Adrenal gland (tissue), 12 donors: ENCODE results near the gene SOX9. TPM values are rescaled to one million over a fixed set of nuclear protein-coding genes. Genes with fewer than 3 reads are reported as not detected.

Experiments
- DNase-seq, 7 donors: peaks; one replicate each; pipeline ENCODE4 v3.0.0-alpha.2; 2019 to 2020
- H3K27ac ChIP-seq, 5 donors: fragments of 200-600 bp; sonication (generic) in 4 of 5; 1 replicate in 3 of 5; 2 replicates in 2 of 5; pipeline versions ENCODE4 v1.5.1 to v1.8.0; 2016 to 2020; ENCODE audit warnings: mild to moderate bottlenecking in 1 of 5
- H3K27me3 ChIP-seq: fragments of 200-600 bp; 2 replicates; pipeline ENCODE4 v1.8.0; 2021
- H3K36me3 ChIP-seq, 2 donors: fragments of 200-600 bp; replicated peaks in 1 of 2; 1 replicate in 1 of 2; 2 replicates in 1 of 2; pipeline versions ENCODE4 v1.5.1 to v1.8.0; 2018 to 2022
- H3K4me1 ChIP-seq, 2 donors: fragments of 200-600 bp; replicated peaks in 1 of 2; 1 replicate in 1 of 2; 2 replicates in 1 of 2; pipeline versions ENCODE4 v1.5.1 to v1.8.0; 2018 to 2021
- H3K4me3 ChIP-seq, 4 donors: fragments of 200-600 bp; sonication (generic) in 3 of 4; one replicate each; pipeline ENCODE4 v1.5.1; 2016 to 2018
- H3K9me3 ChIP-seq, 3 donors: fragments of 200-600 bp; sonication (generic) in 1 of 3; replicated peaks in 1 of 3; 1 replicate in 2 of 3; 2 replicates in 1 of 3; pipeline versions ENCODE4 v1.5.1 to v1.8.0; 2016 to 2021
- POLR2A ChIP-seq, 2 donors: fragments of 450-650 bp; IDR thresholded peaks; one replicate each; pipeline ENCODE4 v1.6.1; 2017; ENCODE audit warnings: antibody characterized with exemption in 2 of 2, mild to moderate bottlenecking in 2 of 2, moderate library complexity in 1 of 2
- WGBS, 4 donors: extraction: QIAGEN DNeasy Blood & Tissue Kit in 2 of 4; methylation state at CpG; one replicate each; pipeline versions ENCODE4 v1.1.5 to v1.1.7; 2013 to 2017; 5-methylcytosine and 5-hydroxymethylcytosine counted together
- intact Hi-C, 2 donors: fragments of 100-400 bp; cut with DNase I; formaldehyde crosslinking; loops; one replicate each; pipeline versions ENCODE4 v1.14.1 to v1.15.0; 2022 to 2023
- polyA plus RNA-seq, 3 donors: library from polyadenylated mRNA; stranded (reverse); fragments of 200-250 nt in 2 of 3; fragments of 350-450 nt in 1 of 3; fragmentation: Illumina TruSeq in 1 of 3; extraction: RNeasy Lipid Tissue Mini Kit (QIAGEN cat#74804) in 1 of 3; gene quantifications; one replicate each; pipeline ENCODE4 v1.2.3, GENCODE V29; 2013 to 2014
- total RNA-seq, 9 donors: library from RNA; depleted of rRNA in 4 of 9; stranded (reverse); fragments of >200 nt in 4 of 9; fragments of 120-200 nt in 1 of 9; fragmentation: NEBNext Ultra II Directional in 1 of 9; extraction: Animal tissue kit (Norgen Biotek cat#: 25700) in 1 of 9; gene quantifications; one replicate each; pipeline versions ENCODE4 v1.1.0 to v1.2.4, GENCODE V29; 2013 to 2023
- TF ChIP-seq, protein P1 (sequence below), 6 experiments: fragments of 450-650 bp in 4 of 6; fragments of 200-600 bp in 2 of 6; sonication (generic) in 1 of 6; IDR thresholded peaks; 1 replicate in 5 of 6; 2 replicates in 1 of 6; pipeline versions ENCODE4 v1.5.1 to v1.8.0; 2016 to 2021; ENCODE audit warnings: antibody characterized with exemption in 6 of 6, mild to moderate bottlenecking in 2 of 6, moderate library complexity in 1 of 6
- donor health status: healthy with polysubstance abuse.
- donor health status: Bipolar disorder and iron deficiency.
- donor health status: DM: yes; HTN: yes; CAD: no.
- donor health status: DM: no; HTN: no; CAD: no.
- donor health status: DM: no; HTN: no; CAD: no.
- donor health status: DM: yes; HTN: yes; CAD: no.

The SOX9 gene
- total and polyA plus RNA-seq, 12 donors = 0.22 to 8.9 (median 4.5) TPM

DNA sequence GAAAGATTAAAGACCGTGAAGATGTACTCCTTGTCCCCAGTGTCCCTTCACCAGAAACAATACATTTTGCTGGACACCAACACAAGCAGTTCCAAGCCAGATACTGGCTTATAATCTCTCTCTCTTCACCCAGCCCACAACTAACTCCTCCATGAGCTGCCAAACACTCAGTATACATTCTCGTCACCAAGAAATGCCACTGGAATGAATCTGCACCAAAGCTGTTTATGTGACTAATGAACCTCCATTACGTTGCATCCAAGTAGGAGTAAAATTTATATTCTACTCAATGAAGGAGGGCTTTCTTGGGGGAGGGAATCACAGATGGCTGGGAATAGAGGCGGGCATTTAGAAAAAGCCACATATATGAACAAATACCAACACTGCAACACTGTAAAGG is 20.9 kb upstream of the SOX9 start:
- H3K4me1 ChIP-seq = no peaks in the 10 kb centered on the region
- TF ChIP-seq, protein P1, sequence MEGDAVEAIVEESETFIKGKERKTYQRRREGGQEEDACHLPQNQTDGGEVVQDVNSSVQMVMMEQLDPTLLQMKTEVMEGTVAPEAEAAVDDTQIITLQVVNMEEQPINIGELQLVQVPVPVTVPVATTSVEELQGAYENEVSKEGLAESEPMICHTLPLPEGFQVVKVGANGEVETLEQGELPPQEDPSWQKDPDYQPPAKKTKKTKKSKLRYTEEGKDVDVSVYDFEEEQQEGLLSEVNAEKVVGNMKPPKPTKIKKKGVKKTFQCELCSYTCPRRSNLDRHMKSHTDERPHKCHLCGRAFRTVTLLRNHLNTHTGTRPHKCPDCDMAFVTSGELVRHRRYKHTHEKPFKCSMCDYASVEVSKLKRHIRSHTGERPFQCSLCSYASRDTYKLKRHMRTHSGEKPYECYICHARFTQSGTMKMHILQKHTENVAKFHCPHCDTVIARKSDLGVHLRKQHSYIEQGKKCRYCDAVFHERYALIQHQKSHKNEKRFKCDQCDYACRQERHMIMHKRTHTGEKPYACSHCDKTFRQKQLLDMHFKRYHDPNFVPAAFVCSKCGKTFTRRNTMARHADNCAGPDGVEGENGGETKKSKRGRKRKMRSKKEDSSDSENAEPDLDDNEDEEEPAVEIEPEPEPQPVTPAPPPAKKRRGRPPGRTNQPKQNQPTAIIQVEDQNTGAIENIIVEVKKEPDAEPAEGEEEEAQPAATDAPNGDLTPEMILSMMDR (IDR thresholded peaks at IDR 0.05) = no peak
- no peak for TF ChIP-seq POLR2A (IDR thresholded peaks at IDR 0.05)
- no peaks in the 10 kb centered on the region for H3K9me3 ChIP-seq
- no peaks in the 10 kb centered on the region for H3K36me3 ChIP-seq
- 73 to 84% (median 77%) methylated on average over 4 of the region's 4 CpGs for WGBS, 4 donors
- H3K27ac ChIP-seq = no peak overlapping the region
- no peaks in the 10 kb centered on the region for H3K27me3 ChIP-seq
- H3K4me3 ChIP-seq = no peak overlapping the region
- no peak for DNase-seq
- intact Hi-C loops = no loop called here

DNA sequence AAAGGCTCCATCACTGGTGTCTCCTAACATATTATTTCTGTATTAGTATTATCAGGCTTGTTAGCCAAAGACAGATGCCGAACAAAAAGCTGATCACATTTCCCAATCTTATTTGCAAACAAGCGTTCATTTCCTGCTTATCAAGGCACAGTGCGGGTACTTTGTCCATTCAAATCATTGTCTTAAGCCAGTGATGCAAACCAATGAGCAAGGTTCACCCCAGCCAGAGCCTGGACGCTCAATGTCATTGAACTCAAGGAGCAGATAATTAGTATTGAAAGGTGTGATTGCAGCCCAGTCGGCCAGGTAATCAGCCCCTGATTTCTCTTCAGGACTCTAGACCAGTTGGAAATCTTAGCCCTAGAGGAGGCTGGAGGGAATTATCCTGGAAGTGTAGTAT is 20.4 kb upstream of the SOX9 start:
- H3K4me3 ChIP-seq = no peak overlapping the region
- no peak overlapping the region for H3K27ac ChIP-seq
- H3K9me3 ChIP-seq = no peaks in the 10 kb centered on the region
- WGBS, 4 donors = 72 to 79% (median 75%) methylated on average over 5 of the region's 5 CpGs
- H3K27me3 ChIP-seq = no peaks in the 10 kb centered on the region
- TF ChIP-seq, protein P1 (IDR thresholded peaks at IDR 0.05) = no peak
- TF ChIP-seq POLR2A (IDR thresholded peaks at IDR 0.05) = no peak
- H3K36me3 ChIP-seq = no peaks in the 10 kb centered on the region
- no peak for DNase-seq
- H3K4me1 ChIP-seq = no peaks in the 10 kb centered on the region
- intact Hi-C loops = no loop called here

DNA sequence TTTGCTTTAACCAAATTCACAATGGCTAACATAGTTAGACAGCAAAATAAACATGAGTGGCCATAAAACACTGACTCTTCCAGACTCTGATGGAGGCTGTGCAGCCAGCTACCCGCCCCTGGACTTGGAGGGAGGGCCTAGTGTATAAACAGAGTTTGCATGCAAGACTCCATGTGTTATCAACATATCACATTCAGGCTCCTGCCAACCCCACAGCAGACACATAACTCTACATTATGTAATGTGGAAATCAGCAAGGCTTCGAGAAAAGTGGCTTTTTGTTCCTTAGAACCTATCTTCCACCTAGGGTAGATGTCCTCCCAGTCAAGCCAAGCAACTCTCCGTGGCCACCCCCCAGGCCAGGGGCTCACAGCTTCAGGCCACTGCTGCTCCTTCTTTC is 19.3 kb upstream of the SOX9 start:
- H3K9me3 ChIP-seq = no peaks in the 10 kb centered on the region
- 51 to 61% (median 58%) methylated on average over 3 of the region's 3 CpGs for WGBS, 4 donors
- H3K27me3 ChIP-seq = no peaks in the 10 kb centered on the region
- no peaks in the 10 kb centered on the region for H3K36me3 ChIP-seq
- no peak for DNase-seq
- intact Hi-C loops = no loop called here
- TF ChIP-seq, protein P1 (IDR thresholded peaks at IDR 0.05) = no peak
- TF ChIP-seq POLR2A (IDR thresholded peaks at IDR 0.05) = no peak
- H3K4me3 ChIP-seq = no peak overlapping the region
- H3K4me1 ChIP-seq = no peaks in the 10 kb centered on the region
- no peak overlapping the region for H3K27ac ChIP-seq

DNA sequence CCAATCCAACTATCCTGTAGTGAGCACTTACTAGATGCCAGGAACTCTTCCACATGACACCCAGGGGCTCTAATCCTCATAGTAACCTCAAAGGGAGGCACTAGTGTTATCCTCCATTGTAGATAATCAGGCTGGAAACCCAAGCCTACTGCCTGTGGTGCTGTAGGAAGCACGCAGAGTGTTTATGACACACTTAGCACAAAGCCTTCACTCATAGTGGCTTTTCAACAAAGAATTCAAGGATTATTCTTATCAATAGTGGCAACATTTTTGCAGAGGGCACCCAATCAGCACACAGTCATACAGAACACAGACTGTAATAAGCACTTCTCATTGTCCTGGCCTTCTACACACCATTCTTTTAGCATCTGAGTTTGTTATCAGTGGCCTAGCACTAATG is 18.5 kb upstream of the SOX9 start:
- Histone ChIP-seq H3K27ac (no peak overlapping the region), H3K4me1 (no peaks in the 10 kb centered on the region), H3K4me3 (no peak overlapping the region), H3K36me3 (no peaks in the 10 kb centered on the region), H3K27me3 (no peaks in the 10 kb centered on the region), H3K9me3 (no peaks in the 10 kb centered on the region)
- WGBS, 4 donors = 80 to 94% (median 89%) methylated on average over 1 of the region's 1 CpG
- intact Hi-C loops = no loop called here
- TF ChIP-seq, protein P1 (IDR thresholded peaks at IDR 0.05) = no peak
- TF ChIP-seq POLR2A (IDR thresholded peaks at IDR 0.05) = no peak
- no peak for DNase-seq
